OCI-LY3 (cell line): ENCODE results near the gene GPR137.

ENCODE experiments used
- EZH2phosphoT487 ChIP-seq: fragments of 200-600 bp; shearing (Covaris generic); IDR thresholded peaks from 2 replicates; pipeline ENCODE4 v1.6.1; 2018; ENCODE audit warnings: antibody characterized with exemption, mixed run types, low read depth
- TF ChIP-seq, protein P1 (sequence below): fragments of 200-600, 300-600 bp; sonication (generic); IDR thresholded peaks from 2 replicates; pipeline ENCODE4 v1.5.1; 2014; ENCODE audit warnings: antibody characterized with exemption, low read length, low read depth

DNA sequence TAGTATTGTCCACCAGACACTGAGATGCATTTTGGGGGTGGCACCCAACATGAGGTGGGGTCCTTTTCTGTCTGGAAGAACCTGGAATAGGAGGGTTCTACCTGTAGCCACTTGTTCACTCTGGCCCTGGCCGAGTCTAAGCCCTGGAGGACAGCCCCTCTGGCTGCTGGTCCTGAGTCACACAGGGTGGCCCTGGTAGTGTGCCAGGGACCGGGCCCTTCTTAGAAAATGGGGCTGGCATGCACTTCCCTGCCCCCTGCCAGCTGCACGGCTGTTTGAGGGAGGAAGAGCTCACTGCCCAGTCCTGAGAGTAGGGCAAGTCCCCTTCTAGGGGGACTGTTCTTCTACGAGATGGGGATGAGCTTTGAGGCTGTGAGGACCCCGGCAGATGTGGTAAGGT, 32.2 kb upstream of the GPR137 start:
- TF ChIP-seq, protein P1, sequence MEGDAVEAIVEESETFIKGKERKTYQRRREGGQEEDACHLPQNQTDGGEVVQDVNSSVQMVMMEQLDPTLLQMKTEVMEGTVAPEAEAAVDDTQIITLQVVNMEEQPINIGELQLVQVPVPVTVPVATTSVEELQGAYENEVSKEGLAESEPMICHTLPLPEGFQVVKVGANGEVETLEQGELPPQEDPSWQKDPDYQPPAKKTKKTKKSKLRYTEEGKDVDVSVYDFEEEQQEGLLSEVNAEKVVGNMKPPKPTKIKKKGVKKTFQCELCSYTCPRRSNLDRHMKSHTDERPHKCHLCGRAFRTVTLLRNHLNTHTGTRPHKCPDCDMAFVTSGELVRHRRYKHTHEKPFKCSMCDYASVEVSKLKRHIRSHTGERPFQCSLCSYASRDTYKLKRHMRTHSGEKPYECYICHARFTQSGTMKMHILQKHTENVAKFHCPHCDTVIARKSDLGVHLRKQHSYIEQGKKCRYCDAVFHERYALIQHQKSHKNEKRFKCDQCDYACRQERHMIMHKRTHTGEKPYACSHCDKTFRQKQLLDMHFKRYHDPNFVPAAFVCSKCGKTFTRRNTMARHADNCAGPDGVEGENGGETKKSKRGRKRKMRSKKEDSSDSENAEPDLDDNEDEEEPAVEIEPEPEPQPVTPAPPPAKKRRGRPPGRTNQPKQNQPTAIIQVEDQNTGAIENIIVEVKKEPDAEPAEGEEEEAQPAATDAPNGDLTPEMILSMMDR = no peak
- no peak for TF ChIP-seq EZH2phosphoT487
